ENCODE data around the gene ZNF683. TPM values are rescaled to one million over a fixed set of nuclear protein-coding genes. Genes with fewer than 3 reads are reported as not detected.
"Not testable (repeated sequence)": the region's sequence is repeated elsewhere in the genome, so short reads cannot be mapped to it uniquely, and the experiment has no call there.

The ZNF683 gene
- total and polyA plus RNA-seq, 2 donors, result 0.19 TPM; not detected in 1

- H3K27ac ChIP-seq (ENCODE audit: low read depth); H3K4me1 ChIP-seq (ENCODE audit: insufficient read depth); DNase-seq (ENCODE audit: extremely low spot score); H3K4me3 ChIP-seq (ENCODE audit: low read depth, low read length); H3K36me3 ChIP-seq (ENCODE audit: insufficient read depth): not testable (repeated sequence)
- 92% methylated on average over 4 of the region's 4 CpGs for whole genome bisulfite sequencing
Observed at GRCh38 chr1:26329380-26329779, 43.2 kb downstream of the ZNF683 start.

GRCh38 chr1:26328597-26328996, 44.0 kb downstream of the ZNF683 start:
- DNase-seq (ENCODE audit: extremely low spot score), result no peak
- no peak overlapping the region for H3K27ac ChIP-seq (ENCODE audit: low read depth)
- no peaks in the 10 kb centered on the region for H3K4me1 ChIP-seq (ENCODE audit: insufficient read depth)
- no peaks in the 10 kb centered on the region for H3K36me3 ChIP-seq (ENCODE audit: insufficient read depth)
- H3K4me3 ChIP-seq (ENCODE audit: low read depth, low read length), result no peak overlapping the region
- WGBS, result 71% methylated on average over 8 of the region's 8 CpGs

GRCh38 chr1:26327956-26328362, 44.6 kb downstream of the ZNF683 start:
- Histone ChIP-seq H3K27ac (ENCODE audit: low read depth) (no peak overlapping the region), H3K36me3 (ENCODE audit: insufficient read depth) (no peaks in the 10 kb centered on the region), H3K4me1 (ENCODE audit: insufficient read depth) (no peaks in the 10 kb centered on the region), H3K4me3 (ENCODE audit: low read depth, low read length) (no peak overlapping the region)
- WGBS, result 75% methylated on average over 8 of the region's 8 CpGs
- no peak for DNase-seq (ENCODE audit: extremely low spot score)

- no peak overlapping the region for H3K27ac ChIP-seq (ENCODE audit: low read depth)
- no peak for DNase-seq (ENCODE audit: extremely low spot score)
- no peaks in the 10 kb centered on the region for H3K4me1 ChIP-seq (ENCODE audit: insufficient read depth)
- no peak overlapping the region for H3K4me3 ChIP-seq (ENCODE audit: low read depth, low read length)
- H3K36me3 ChIP-seq (ENCODE audit: insufficient read depth), result no peaks in the 10 kb centered on the region
- 75% methylated on average over 3 of the region's 3 CpGs for WGBS
Observed at GRCh38 chr1:26324550-26324949, 48.0 kb downstream of the ZNF683 start.

- H3K4me1 ChIP-seq (ENCODE audit: insufficient read depth), result no peaks in the 10 kb centered on the region
- no peak for DNase-seq (ENCODE audit: extremely low spot score)
- 92% methylated on average over 2 of the region's 2 CpGs for WGBS
- no peak overlapping the region for H3K27ac ChIP-seq (ENCODE audit: low read depth)
- no peak overlapping the region for H3K4me3 ChIP-seq (ENCODE audit: low read depth, low read length)
- no peaks in the 10 kb centered on the region for H3K36me3 ChIP-seq (ENCODE audit: insufficient read depth)
Observed at GRCh38 chr1:26323382-26323781, 49.2 kb downstream of the ZNF683 start.

- WGBS, result 68% methylated on average over 10 of the region's 10 CpGs
- H3K4me1 ChIP-seq (ENCODE audit: insufficient read depth), result no peaks in the 10 kb centered on the region
- DNase-seq (ENCODE audit: extremely low spot score), result no peak
Observed at GRCh38 chr1:26322042-26322331, 50.6 kb downstream of the ZNF683 start.

GRCh38 chr1:26321315-26322041, 51.1 kb downstream of the ZNF683 start:
- Histone ChIP-seq H3K4me1 (ENCODE audit: insufficient read depth) (no peaks in the 10 kb centered on the region), H3K36me3 (ENCODE audit: insufficient read depth) (no peaks in the 10 kb centered on the region), H3K4me3 (ENCODE audit: low read depth, low read length) (no peak overlapping the region), H3K27ac (ENCODE audit: low read depth) (no peak overlapping the region)
- peak; percentile 42 for DNase-seq (ENCODE audit: extremely low spot score)
- 13% methylated on average over 16 of the region's 16 CpGs for WGBS

More at GRCh38 chr1:26322042-26322331, 50.6 kb downstream of the ZNF683 start:
- Histone ChIP-seq H3K36me3 (ENCODE audit: insufficient read depth) (no peaks in the 10 kb centered on the region), H3K27ac (ENCODE audit: low read depth) (no peak overlapping the region), H3K4me3 (ENCODE audit: low read depth, low read length) (no peak overlapping the region)

GRCh38 chr1:26320896-26321295, 51.7 kb downstream of the ZNF683 start:
- H3K4me3 ChIP-seq (ENCODE audit: low read depth, low read length), result no peak overlapping the region
- H3K4me1 ChIP-seq (ENCODE audit: insufficient read depth), result no peaks in the 10 kb centered on the region

GRCh38 chr1:26318338-26319064, 54.0 kb downstream of the ZNF683 start:
- H3K27ac ChIP-seq (ENCODE audit: low read depth), result no peak overlapping the region
- WGBS, result 84% methylated on average over 9 of the region's 9 CpGs

More at GRCh38 chr1:26320896-26321295, 51.7 kb downstream of the ZNF683 start:
- 76% methylated on average over 2 of the region's 2 CpGs for WGBS
- no peak overlapping the region for H3K27ac ChIP-seq (ENCODE audit: low read depth)
- H3K36me3 ChIP-seq (ENCODE audit: insufficient read depth), result no peaks in the 10 kb centered on the region
- no peak for DNase-seq (ENCODE audit: extremely low spot score)

GRCh38 chr1:26317612-26318337, 54.8 kb downstream of the ZNF683 start, which contains the start of gene CD52:
Gene CD52, plus strand, starts transcription at chr1:26317958. Its CDS starts 60 bp downstream, at chr1:26318018.
- WGBS, result 65% methylated on average over 12 of the region's 12 CpGs
- H3K4me3 ChIP-seq (ENCODE audit: low read depth, low read length), result peak within 1 kb of the TSS; percentile 16

More at GRCh38 chr1:26318338-26319064, 54.0 kb downstream of the ZNF683 start:
- Histone ChIP-seq H3K36me3 (ENCODE audit: insufficient read depth) (no peaks in the 10 kb centered on the region), H3K4me3 (ENCODE audit: low read depth, low read length) (peak overlapping the region; percentile 16), H3K4me1 (ENCODE audit: insufficient read depth) (no peaks in the 10 kb centered on the region)
- no peak for DNase-seq (ENCODE audit: extremely low spot score)

GRCh38 chr1:26317146-26317545, 55.4 kb downstream of the ZNF683 start:
- H3K36me3 ChIP-seq (ENCODE audit: insufficient read depth), result no peaks in the 10 kb centered on the region
- no peak overlapping the region for H3K4me3 ChIP-seq (ENCODE audit: low read depth, low read length)
- H3K27ac ChIP-seq (ENCODE audit: low read depth), result no peak overlapping the region
- no peaks in the 10 kb centered on the region for H3K4me1 ChIP-seq (ENCODE audit: insufficient read depth)
- WGBS, result 86% methylated on average over 2 of the region's 2 CpGs
- DNase-seq (ENCODE audit: extremely low spot score), result no peak

More at GRCh38 chr1:26317612-26318337, 54.8 kb downstream of the ZNF683 start, which contains the start of gene CD52:
- DNase-seq (ENCODE audit: extremely low spot score), result no peak
- Histone ChIP-seq H3K36me3 (ENCODE audit: insufficient read depth) (no peaks in the 10 kb centered on the region), H3K27ac (ENCODE audit: low read depth) (no peak within 1 kb of the TSS), H3K4me1 (ENCODE audit: insufficient read depth) (no peaks in the 10 kb centered on the region)

GRCh38 chr1:26315874-26316850, 56.4 kb downstream of the ZNF683 start:
- Histone ChIP-seq H3K4me1 (ENCODE audit: insufficient read depth) (no peaks in the 10 kb centered on the region), H3K4me3 (ENCODE audit: low read depth, low read length) (no peak overlapping the region), H3K27ac (ENCODE audit: low read depth) (no peak overlapping the region), H3K36me3 (ENCODE audit: insufficient read depth) (no peaks in the 10 kb centered on the region)
- no peak for DNase-seq (ENCODE audit: extremely low spot score)
- WGBS, result 82% methylated on average over 8 of the region's 8 CpGs

- Histone ChIP-seq H3K36me3 (ENCODE audit: insufficient read depth) (no peaks in the 10 kb centered on the region), H3K4me3 (ENCODE audit: low read depth, low read length) (no peak overlapping the region), H3K27ac (ENCODE audit: low read depth) (no peak overlapping the region), H3K4me1 (ENCODE audit: insufficient read depth) (no peaks in the 10 kb centered on the region)
- WGBS, result 83% methylated on average over 5 of the region's 5 CpGs
- no peak for DNase-seq (ENCODE audit: extremely low spot score)
Observed at GRCh38 chr1:26314501-26314900, 58.0 kb downstream of the ZNF683 start.

Data from urinary bladder (tissue), 4 donors.